Neural cell (in vitro differentiated cells): ENCODE results near the gene RNF144A. TPM values are rescaled to one million over a fixed set of nuclear protein-coding genes. Genes with fewer than 3 reads are reported as not detected.

Experiments used
- H2AFZ ChIP-seq: fragments of 200-600, 300-800 bp; sonication (generic), shearing (Covaris generic); 2 replicates; pipeline ENCODE4 v1.6.0; 2014; ENCODE audit warnings: low read depth, mild to moderate bottlenecking, antibody characterized with exemption, low read length, moderate library complexity
- H3F3A ChIP-seq: fragments of 200-600 bp; shearing (Covaris generic); 2 replicates; pipeline ENCODE4 v1.6.1; 2016; ENCODE audit warnings: mild to moderate bottlenecking, moderate library complexity, mixed read lengths, antibody characterized with exemption, low read length; ENCODE audit not compliant: insufficient read depth, poor library complexity, severe bottlenecking
- H3K27ac ChIP-seq: fragments of 200-600, 300-800 bp; sonication (generic), shearing (Covaris generic); 2 replicates; pipeline ENCODE4 v1.5.1; 2014; ENCODE audit warnings: mild to moderate bottlenecking, low read length, moderate library complexity
- H3K27me3 ChIP-seq: fragments of 300-800, 200-600 bp; sonication (generic), shearing (Covaris generic); 2 replicates; pipeline ENCODE4 v1.6.0; 2014; ENCODE audit warnings: mild to moderate bottlenecking, low read depth, low read length, moderate library complexity; ENCODE audit not compliant: insufficient read depth
- H3K36me3 ChIP-seq: fragments of 300-800, 200-600 bp; sonication (generic), shearing (Covaris generic); 2 replicates; pipeline ENCODE4 v1.5.1; 2014; ENCODE audit warnings: mild to moderate bottlenecking, antibody characterized with exemption, low read length, moderate library complexity; ENCODE audit not compliant: insufficient read depth
- H3K4me2 ChIP-seq: fragments of 300-800, 200-600 bp; sonication (generic), shearing (Covaris generic); 2 replicates; pipeline ENCODE4 v1.6.0; 2014; ENCODE audit warnings: mild to moderate bottlenecking, low read length
- H3K4me3 ChIP-seq: fragments of 300-800, 200-600 bp; sonication (generic), shearing (Covaris generic); 2 replicates; pipeline ENCODE4 v1.5.1; 2014; ENCODE audit warnings: mild to moderate bottlenecking, low read length, moderate library complexity
- H3K79me2 ChIP-seq: fragments of 200-600 bp; shearing (Covaris generic); replicated peaks from 2 replicates; pipeline ENCODE4 v1.6.0; 2014; ENCODE audit warnings: mild to moderate bottlenecking, low read length, moderate library complexity; ENCODE audit not compliant: insufficient read depth
- H3K9ac ChIP-seq: fragments of 300-800, 200-600 bp; sonication (generic), shearing (Covaris generic); 2 replicates; pipeline ENCODE4 v1.6.1; 2016; ENCODE audit warnings: mild to moderate bottlenecking, low read length, mixed read lengths
- H3K9me2 ChIP-seq: fragments of 200-600 bp; shearing (Covaris generic); 2 replicates; pipeline ENCODE4 v1.6.1; 2016; ENCODE audit warnings: mild to moderate bottlenecking, low read length, mixed read lengths; ENCODE audit not compliant: insufficient read depth
- H3K9me3 ChIP-seq: fragments of 200-600, 300-800 bp; sonication (generic), shearing (Covaris generic); 2 replicates; pipeline ENCODE4 v1.6.1; 2016; ENCODE audit warnings: mild to moderate bottlenecking, mixed run types, low read length, moderate library complexity, mixed read lengths
- H4K20me1 ChIP-seq: fragments of 200-600 bp; shearing (Covaris generic); 2 replicates; pipeline ENCODE4 v1.6.1; 2016; ENCODE audit warnings: mild to moderate bottlenecking, mixed run types; ENCODE audit not compliant: insufficient read depth
- EP300 ChIP-seq: fragments of 450-650 bp; conservative IDR thresholded peaks from 2 replicates; pipeline ENCODE4 v1.6.1; 2014; ENCODE audit warnings: antibody characterized with exemption, mild to moderate bottlenecking, moderate library complexity; ENCODE audit not compliant: poor library complexity, severe bottlenecking
- EZH2 ChIP-seq: fragments of 200-600, 300-800 bp; shearing (Covaris generic), sonication (generic); IDR thresholded peaks from 2 replicates; pipeline ENCODE4 v1.6.1; 2014; ENCODE audit warnings: antibody characterized with exemption, low read length, borderline replicate concordance, mild to moderate bottlenecking; ENCODE audit not compliant: insufficient read depth, poor library complexity, severe bottlenecking
- MXI1 ChIP-seq: fragments of 450-650 bp; conservative IDR thresholded peaks from 2 replicates; pipeline ENCODE4 v1.6.1; 2014; ENCODE audit warnings: antibody characterized with exemption, mild to moderate bottlenecking; ENCODE audit not compliant: poor library complexity, severe bottlenecking
- POLR2AphosphoS5 ChIP-seq: IDR thresholded peaks from 2 replicates; pipeline ENCODE4 v1.6.1; 2012
- RAD21 ChIP-seq: fragments of 450-650 bp; conservative IDR thresholded peaks from 2 replicates; pipeline ENCODE4 v1.6.1; 2014; ENCODE audit warnings: antibody characterized with exemption, mild to moderate bottlenecking, moderate library complexity
- SMC3 ChIP-seq: fragments of 450-650 bp; conservative IDR thresholded peaks from 2 replicates; pipeline ENCODE4 v1.6.1; 2014; ENCODE audit warnings: antibody characterized with exemption, mild to moderate bottlenecking, moderate library complexity; ENCODE audit not compliant: poor library complexity
- TAF1 ChIP-seq: IDR thresholded peaks from 2 replicates; pipeline ENCODE4 v1.6.1; 2012; ENCODE audit warnings: low read depth
- polyA plus RNA-seq: library from polyadenylated mRNA; depleted of rRNA; stranded (reverse); fragments of >200 nt; gene quantifications from 2 replicates; pipeline ENCODE4 v1.2.3, GENCODE V29; 2014
- TF ChIP-seq, protein P1 (sequence below): fragments of 450-650 bp; IDR thresholded peaks from 2 replicates; pipeline ENCODE4 v1.5.1; 2014; ENCODE audit warnings: antibody characterized with exemption, mild to moderate bottlenecking, moderate library complexity; ENCODE audit not compliant: poor library complexity, severe bottlenecking
- TF ChIP-seq, protein P2 (sequence below): IDR thresholded peaks from 2 replicates; pipeline ENCODE4 v1.6.1; 2012; ENCODE audit warnings: borderline replicate concordance

RNF144A gene
- polyA plus RNA-seq, 1 donor from 2014 or later = 26.9 TPM

DNA sequence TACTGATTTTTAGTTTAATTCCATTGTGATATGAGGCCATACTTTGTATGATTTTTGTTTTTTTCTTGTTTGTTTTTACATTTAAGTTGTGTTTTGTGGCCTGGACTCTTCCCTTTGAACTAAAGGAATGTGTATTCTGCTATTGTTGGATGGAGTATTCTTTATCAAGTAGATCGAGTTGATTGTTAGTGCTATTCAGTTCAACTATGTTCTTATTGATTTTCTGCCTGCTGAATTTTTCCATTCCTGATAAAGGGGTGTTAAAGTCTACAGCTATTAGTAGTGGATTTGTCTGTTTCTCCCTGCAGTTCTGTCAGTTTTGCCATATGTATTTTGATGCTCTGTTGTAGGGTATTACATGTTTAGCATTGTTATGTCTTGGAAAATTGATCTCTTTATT lies 14.5 kb downstream of the RNF144A start:
- no peaks in the 10 kb centered on the region for H3K9me3 ChIP-seq
- H3K9ac ChIP-seq = no peak overlapping the region
- TF ChIP-seq, protein P1, sequence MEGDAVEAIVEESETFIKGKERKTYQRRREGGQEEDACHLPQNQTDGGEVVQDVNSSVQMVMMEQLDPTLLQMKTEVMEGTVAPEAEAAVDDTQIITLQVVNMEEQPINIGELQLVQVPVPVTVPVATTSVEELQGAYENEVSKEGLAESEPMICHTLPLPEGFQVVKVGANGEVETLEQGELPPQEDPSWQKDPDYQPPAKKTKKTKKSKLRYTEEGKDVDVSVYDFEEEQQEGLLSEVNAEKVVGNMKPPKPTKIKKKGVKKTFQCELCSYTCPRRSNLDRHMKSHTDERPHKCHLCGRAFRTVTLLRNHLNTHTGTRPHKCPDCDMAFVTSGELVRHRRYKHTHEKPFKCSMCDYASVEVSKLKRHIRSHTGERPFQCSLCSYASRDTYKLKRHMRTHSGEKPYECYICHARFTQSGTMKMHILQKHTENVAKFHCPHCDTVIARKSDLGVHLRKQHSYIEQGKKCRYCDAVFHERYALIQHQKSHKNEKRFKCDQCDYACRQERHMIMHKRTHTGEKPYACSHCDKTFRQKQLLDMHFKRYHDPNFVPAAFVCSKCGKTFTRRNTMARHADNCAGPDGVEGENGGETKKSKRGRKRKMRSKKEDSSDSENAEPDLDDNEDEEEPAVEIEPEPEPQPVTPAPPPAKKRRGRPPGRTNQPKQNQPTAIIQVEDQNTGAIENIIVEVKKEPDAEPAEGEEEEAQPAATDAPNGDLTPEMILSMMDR = no peak
- TF ChIP-seq EZH2 (no peak), SMC3 (no peak), MXI1 (no peak), RAD21 (no peak), POLR2AphosphoS5 (no peak), TAF1 (no peak), EP300 (no peak)
- TF ChIP-seq, protein P2, sequence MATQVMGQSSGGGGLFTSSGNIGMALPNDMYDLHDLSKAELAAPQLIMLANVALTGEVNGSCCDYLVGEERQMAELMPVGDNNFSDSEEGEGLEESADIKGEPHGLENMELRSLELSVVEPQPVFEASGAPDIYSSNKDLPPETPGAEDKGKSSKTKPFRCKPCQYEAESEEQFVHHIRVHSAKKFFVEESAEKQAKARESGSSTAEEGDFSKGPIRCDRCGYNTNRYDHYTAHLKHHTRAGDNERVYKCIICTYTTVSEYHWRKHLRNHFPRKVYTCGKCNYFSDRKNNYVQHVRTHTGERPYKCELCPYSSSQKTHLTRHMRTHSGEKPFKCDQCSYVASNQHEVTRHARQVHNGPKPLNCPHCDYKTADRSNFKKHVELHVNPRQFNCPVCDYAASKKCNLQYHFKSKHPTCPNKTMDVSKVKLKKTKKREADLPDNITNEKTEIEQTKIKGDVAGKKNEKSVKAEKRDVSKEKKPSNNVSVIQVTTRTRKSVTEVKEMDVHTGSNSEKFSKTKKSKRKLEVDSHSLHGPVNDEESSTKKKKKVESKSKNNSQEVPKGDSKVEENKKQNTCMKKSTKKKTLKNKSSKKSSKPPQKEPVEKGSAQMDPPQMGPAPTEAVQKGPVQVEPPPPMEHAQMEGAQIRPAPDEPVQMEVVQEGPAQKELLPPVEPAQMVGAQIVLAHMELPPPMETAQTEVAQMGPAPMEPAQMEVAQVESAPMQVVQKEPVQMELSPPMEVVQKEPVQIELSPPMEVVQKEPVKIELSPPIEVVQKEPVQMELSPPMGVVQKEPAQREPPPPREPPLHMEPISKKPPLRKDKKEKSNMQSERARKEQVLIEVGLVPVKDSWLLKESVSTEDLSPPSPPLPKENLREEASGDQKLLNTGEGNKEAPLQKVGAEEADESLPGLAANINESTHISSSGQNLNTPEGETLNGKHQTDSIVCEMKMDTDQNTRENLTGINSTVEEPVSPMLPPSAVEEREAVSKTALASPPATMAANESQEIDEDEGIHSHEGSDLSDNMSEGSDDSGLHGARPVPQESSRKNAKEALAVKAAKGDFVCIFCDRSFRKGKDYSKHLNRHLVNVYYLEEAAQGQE = no peak
- H3K4me2 ChIP-seq = no peak overlapping the region
- H3K27ac ChIP-seq = no peak overlapping the region
- no peaks in the 10 kb centered on the region for H4K20me1 ChIP-seq
- H3K4me3 ChIP-seq = no peak overlapping the region
- H3K9me2 ChIP-seq = no peaks in the 10 kb centered on the region
- H3K27me3 ChIP-seq = no peaks in the 10 kb centered on the region
- peaks cover 53% of the 10 kb centered on the region for H3K79me2 ChIP-seq
- no peak overlapping the region for H2AFZ ChIP-seq
- H3K36me3 ChIP-seq = no peaks in the 10 kb centered on the region
- H3F3A ChIP-seq = no peaks in the 10 kb centered on the region

DNA sequence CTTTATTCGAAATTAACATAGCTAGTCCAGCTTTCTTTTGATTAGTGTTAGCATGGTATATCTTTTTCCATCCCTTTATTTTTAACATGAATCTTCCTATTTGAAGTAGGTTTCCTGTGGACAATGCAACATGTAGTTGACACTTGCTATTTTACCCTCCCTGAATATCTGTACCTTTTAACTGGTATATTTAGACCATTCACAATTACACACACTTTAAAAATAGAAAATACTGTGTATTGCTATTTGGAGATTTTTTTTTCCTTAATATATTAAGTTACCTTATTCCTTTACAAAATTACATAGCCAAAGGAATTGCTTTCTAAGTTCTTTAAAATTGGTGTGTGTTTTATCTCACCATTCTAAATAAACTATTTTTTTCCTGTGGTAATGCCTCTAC lies 15.0 kb downstream of the RNF144A start:
- Histone ChIP-seq H2AFZ (no peak overlapping the region), H3K79me2 (peaks cover 52% of the 10 kb centered on the region), H3K4me2 (no peak overlapping the region), H4K20me1 (no peaks in the 10 kb centered on the region), H3K9me3 (no peaks in the 10 kb centered on the region), H3K9me2 (no peaks in the 10 kb centered on the region), H3K4me3 (no peak overlapping the region), H3F3A (no peaks in the 10 kb centered on the region), H3K9ac (no peak overlapping the region), H3K27me3 (no peaks in the 10 kb centered on the region), H3K27ac (no peak overlapping the region), H3K36me3 (no peaks in the 10 kb centered on the region)
- TF ChIP-seq SMC3 (no peak), POLR2AphosphoS5 (no peak)

DNA sequence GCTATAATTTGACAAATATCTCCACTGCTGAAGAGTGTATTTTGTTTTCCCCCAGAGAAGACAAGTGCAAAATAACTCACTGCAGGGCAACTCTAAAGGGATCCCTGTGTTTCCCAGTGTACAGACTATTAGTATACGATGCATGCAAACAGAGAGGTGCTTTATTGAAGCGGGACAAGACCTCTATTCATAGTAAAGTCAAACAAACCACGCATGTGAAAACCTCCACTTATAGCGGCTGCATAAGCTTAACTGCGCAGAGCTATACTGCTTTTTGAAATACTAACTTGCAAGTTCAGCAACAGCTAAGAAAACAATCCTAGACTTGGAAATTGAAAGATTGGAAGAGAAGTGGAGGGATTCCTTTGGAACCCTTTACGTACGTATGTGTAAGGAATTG lies 15.6 kb downstream of the RNF144A start:
- no peaks in the 10 kb centered on the region for H3K27me3 ChIP-seq
- no peaks in the 10 kb centered on the region for H3K9me3 ChIP-seq
- no peak overlapping the region for H3K27ac ChIP-seq
- H4K20me1 ChIP-seq = no peaks in the 10 kb centered on the region
- no peaks in the 10 kb centered on the region for H3F3A ChIP-seq
- peaks cover 48% of the 10 kb centered on the region for H3K79me2 ChIP-seq
- no peaks in the 10 kb centered on the region for H3K36me3 ChIP-seq
- no peaks in the 10 kb centered on the region for H3K9me2 ChIP-seq
- no peak for TF ChIP-seq EP300
- no peak for TF ChIP-seq MXI1
- TF ChIP-seq SMC3 = no peak
- TF ChIP-seq TAF1 = no peak
- no peak for TF ChIP-seq RAD21
- TF ChIP-seq, protein P2 = no peak
- TF ChIP-seq, protein P1 = no peak
- no peak overlapping the region for H3K9ac ChIP-seq
- H3K4me3 ChIP-seq = no peak overlapping the region
- no peak overlapping the region for H2AFZ ChIP-seq
- H3K4me2 ChIP-seq = no peak overlapping the region
